Measurements from ENCODE around the gene FGF12.

Gene FGF12

GRCh38 chr3:192259661-192260060 is 467.7 kb downstream of the FGF12 start:
- no peak for DNase-seq (ENCODE audit: low read depth)

DNA sequence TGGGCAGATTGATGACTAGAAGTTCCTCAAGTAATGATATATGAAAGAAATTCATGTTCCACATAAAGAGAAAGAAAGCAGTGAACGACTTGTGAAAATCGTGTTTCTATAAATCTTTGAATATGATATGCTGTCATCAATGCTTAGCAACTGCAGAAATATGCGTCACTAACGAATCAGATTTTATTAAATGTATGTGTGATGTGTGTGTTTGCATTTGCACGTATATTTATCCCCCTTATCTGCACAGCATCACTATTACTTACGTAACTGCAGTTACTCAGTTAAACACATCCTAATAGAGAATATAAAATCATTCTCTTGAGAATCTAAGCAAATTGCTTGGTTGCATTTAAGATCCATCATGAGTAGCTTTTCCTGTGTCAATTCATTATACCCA is 468.6 kb downstream of the FGF12 start:
- DNase-seq (ENCODE audit: low read depth), result no peak

DNA sequence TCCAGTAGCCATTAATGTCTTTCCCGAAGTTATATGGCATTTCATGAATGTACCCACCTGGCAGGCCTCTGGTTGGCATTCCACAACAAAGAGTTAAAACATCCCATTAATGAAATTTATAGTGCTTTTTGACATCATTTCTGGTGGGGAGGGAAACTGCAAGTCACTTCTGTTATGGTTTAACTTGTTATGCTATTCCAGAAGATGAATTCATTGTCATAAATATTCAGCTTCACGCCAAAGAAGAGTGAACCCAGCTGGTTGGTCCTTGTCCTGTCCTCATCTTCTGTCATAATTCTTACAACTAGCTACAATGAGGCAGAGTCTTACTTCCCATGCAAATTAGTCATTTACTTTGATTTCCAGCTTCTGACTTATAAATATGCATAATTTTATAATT is 471.5 kb downstream of the FGF12 start:
- no peak for DNase-seq (ENCODE audit: low read depth)

DNA sequence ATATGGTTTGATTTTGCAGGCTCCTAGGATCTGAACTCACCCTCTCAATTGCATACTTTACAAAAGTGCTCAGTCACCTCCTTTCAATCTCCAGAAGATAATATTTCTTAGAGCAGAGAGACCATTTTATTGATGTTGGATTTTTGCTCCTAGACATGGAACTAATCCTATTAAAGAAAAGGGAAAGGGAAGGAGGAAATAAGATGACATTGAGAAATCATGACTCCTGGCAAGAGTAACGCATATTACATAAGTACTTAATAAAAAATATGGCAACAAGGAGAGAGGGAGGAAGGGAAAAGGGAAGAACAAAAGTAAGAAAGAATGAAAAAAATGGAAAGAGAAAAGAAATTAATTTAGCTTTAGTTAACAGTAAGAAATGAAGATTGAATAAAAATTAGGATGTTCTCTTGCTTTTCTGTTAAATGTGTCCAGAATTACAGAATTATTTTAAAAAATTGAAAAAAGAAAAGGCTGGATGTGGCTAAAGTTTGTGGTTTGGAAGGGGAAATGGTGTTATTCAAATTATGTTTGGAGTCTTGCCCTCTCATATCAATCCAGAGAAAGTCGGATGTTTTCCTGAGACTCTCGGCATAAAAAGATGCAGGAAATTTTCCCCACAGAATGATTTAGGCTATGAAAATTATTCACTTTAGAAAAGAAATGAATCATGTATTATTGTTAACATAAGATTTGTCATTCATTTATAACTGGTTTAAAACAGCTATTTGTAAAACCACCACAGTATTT is 474.0 kb downstream of the FGF12 start:
- DNase-seq (ENCODE audit: low read depth), result no peak

GRCh38 chr3:192249516-192249915 is 477.8 kb downstream of the FGF12 start:
- DNase-seq (ENCODE audit: low read depth), result no peak

- DNase-seq (ENCODE audit: low read depth), result no peak
Measured at GRCh38 chr3:192246847-192247559, 480.3 kb downstream of the FGF12 start.

DNA sequence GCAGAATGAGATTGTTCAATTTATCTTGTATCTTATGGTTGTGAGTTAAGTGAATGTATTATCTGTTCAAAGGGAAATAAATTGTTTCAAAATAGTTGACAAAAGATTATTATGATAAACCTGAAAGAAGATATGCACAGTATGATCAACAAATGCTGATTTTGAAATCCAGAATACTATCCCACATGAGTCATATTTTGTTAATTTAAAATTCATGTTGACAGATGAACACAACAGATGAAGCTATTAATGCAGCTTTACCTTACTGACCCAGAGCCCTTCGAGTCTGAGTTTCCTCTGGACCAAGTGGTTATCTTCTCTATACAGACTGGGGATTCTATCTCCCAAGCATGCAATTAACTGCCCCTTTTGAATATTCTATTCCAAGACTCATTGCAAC is 482.8 kb downstream of the FGF12 start:
- DNase-seq (ENCODE audit: low read depth), result no peak

GRCh38 chr3:192239956-192240355 is 487.4 kb downstream of the FGF12 start:
- no peak for DNase-seq (ENCODE audit: low read depth)

DNA sequence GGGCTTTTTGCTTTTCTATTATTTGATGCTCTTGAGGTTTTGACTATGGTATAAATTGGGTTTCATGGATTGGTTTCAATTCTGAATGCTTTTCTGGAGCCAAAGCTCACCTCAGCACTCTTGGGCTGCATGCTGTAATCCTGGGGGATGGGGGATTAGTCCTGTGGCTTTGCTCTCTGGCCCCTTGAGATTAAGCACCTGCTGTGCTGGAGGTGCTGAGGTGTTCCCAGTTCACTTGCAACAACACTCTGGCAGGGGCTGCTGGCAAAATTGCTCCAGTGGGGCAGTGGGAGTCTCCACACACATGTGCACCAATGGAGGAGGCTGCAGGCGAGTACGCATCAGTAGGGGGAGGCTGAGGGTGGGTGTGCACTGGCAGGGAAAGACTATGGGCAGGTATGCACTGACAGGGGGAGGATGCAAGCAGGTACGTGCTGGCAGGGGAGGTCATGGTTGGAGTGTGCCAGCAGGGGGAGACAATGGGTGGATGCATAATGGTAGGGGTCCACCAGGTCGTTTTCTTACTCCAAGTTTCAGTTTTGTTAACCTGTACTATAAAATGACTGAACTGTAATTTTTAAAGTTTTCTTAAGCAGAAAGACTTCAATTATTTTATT is 489.2 kb downstream of the FGF12 start:
- no peak for DNase-seq (ENCODE audit: low read depth)

- DNase-seq (ENCODE audit: low read depth), result no peak
Measured at GRCh38 chr3:192229866-192230265, 497.5 kb downstream of the FGF12 start.

GRCh38 chr3:192224634-192225155 is 502.6 kb downstream of the FGF12 start:
- no peak for DNase-seq (ENCODE audit: low read depth)

DNA sequence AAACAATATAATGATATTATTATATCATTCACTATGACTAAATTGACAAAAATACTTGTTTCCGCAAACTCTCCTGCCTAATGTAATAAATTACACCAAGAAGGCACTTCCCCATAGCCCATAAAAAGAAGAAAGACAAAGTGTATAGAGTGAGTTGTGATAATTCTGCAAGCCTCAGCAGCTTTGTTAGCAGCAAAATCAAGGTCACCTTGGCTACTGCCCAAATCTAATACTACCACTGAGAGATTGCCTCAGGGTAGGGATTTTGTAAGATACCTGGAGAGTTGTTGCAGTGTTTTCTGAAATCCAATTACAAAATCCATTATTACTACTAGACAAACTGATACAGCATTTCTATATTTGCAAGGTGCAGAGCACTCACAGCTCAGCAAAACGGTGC is 503.5 kb downstream of the FGF12 start:
- no peak for DNase-seq (ENCODE audit: low read depth)

- no peak for DNase-seq (ENCODE audit: low read depth)
Measured at GRCh38 chr3:192220915-192221314, 506.4 kb downstream of the FGF12 start.

GRCh38 chr3:192219926-192220325 is 507.4 kb downstream of the FGF12 start:
- DNase-seq (ENCODE audit: low read depth), result no peak

DNA sequence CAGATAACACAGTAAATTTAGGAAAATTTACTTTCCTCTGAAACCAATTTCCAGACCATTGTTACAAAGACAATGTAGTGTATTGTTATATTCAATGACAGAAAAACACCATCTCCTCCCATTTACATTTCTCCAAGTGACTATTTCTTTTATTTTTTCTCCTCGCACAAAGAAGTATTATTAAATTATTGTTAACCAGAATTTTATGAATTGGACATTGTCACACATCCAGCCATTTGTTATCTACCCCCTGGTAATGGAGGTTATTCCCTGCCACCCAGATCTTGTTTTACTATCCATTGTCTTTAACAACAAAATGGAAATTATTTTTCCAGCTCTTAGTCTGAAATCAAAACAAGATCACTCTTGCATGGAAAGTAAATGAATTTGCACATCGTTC is 511.3 kb downstream of the FGF12 start:
- no peak for DNase-seq (ENCODE audit: low read depth)

DNA sequence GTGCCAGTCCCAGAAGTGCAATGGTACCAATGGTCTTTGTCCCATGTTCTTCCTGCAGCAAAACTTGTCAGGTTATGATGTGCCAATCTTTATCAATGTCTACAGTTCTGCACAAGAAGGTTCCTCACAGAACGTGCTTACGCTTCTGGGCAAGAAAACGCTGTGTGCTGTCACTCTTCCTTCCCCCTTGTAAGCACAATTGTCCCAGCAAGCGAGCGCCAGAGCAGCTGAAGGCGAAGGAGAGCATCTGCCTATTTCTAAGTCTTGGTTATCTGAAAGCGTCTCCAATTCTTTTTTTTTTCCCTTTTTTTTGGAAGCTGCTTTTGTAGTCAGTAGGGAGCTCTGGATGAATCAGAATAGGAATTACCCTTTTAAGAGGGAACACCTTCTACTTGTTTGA is 514.4 kb downstream of the FGF12 start:
- no peak for DNase-seq (ENCODE audit: low read depth)

DNA sequence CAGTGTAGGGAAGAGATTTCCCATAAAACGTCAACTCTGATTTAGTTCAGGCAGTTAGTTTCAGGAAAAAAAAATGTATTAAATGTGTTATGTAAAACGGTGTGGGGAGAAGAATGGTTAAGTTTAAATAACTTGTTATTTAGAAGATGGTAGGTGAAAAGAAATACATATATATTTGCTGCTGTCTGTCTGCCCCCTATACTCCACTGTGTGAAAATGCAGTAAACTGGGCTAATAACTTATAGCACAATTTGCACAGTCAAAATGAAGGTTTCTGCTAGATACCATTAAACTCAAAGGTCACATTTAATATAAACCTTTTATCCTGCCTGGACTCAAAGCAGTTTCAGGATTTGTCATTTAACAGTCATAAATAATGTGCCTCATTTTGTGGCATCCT is 515.0 kb downstream of the FGF12 start:
- DNase-seq (ENCODE audit: low read depth), result no peak

- no peak for DNase-seq (ENCODE audit: low read depth)
Measured at GRCh38 chr3:192207651-192208050, 519.7 kb downstream of the FGF12 start.

DNA sequence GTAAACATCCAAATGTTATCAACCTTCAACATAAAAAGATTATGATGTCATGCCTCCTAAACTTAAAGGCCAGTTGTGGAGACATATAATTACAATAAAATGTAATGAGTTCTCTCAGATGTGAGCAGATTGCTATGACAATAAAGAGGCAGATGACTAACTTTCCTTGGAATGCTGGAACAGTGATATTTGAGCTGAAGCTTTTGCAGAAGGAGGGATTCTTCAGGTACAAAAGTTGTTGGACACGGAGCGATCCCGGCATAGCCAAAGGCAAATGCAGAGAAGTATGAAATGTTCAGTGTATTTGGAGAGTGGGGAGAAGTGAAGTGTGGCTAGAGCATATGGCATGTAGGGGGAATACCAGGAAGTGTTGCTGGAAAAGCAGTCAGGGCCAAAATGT is 520.1 kb downstream of the FGF12 start:
- no peak for DNase-seq (ENCODE audit: low read depth)

- no peak for DNase-seq (ENCODE audit: low read depth)
Measured at GRCh38 chr3:192194085-192194484, 533.3 kb downstream of the FGF12 start.

GRCh38 chr3:192188218-192188835 is 539.0 kb downstream of the FGF12 start:
- peak; percentile 1 for DNase-seq (ENCODE audit: low read depth)

DNA sequence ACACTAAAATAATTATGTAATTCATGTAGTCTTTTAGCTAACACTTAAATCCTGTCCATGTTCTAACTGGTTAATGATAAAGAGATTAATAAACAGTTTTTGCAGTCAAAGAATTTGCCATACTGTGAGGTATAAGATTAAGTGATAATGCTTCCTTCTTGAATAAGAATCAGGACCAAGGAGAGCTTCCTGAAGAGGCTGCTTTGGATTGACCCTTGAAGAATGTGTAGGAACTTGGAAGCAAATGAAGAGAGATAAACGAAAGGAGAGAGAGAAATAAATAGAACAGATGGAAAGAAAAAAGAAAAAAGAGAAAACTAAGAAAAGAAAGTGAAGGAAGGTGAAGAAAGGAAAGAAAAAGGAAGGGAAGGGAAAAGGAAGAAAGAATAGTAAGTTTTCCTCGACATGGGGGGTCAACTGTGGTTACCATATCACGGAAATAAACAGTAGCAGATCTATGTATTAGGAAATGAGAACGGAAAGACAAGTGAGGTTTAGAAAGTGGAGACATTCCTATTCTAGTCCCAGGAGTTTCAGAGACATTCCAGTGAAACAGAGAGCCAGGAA is 539.8 kb downstream of the FGF12 start:
- DNase-seq (ENCODE audit: low read depth), result no peak

Measured in stimulated activated CD8-positive, alpha-beta memory T cell treated with anti-CD3 and anti-CD28 coated beads, Interleukin-15, amount 100 ng/mL, for 24 hours (primary cell).